Left renal pelvis (tissue), 4 donors: ENCODE measurements around the gene UBE2D1. TPM values are rescaled to one million over a fixed set of nuclear protein-coding genes. Genes with fewer than 3 reads are reported as not detected.

Experiments
- polyA plus RNA-seq, 4 donors: library from polyadenylated mRNA; unstranded; fragments of 120-200 nt; gene quantifications; one replicate each; pipeline ENCODE4 v1.2.1, GENCODE V29; 2013; ENCODE audit not compliant: insufficient read length in 4 of 4

The UBE2D1 gene
- polyA plus RNA-seq, 4 donors: 35.5 to 50.9 (median 39.8) TPM

Other genes starting within 250 kb of the UBE2D1 start
- 10 to 100 TPM in 1 of 4 donors, 1 to 10 TPM in 3; 3.7 to 10.4 (median 7.4) TPM for gene IPMK, start 67.1 kb upstream of the UBE2D1 start, polyA plus RNA-seq
- gene CISD1, start 65.8 kb upstream of the UBE2D1 start, polyA plus RNA-seq: 10 to 100 TPM; 16.6 to 56.2 (median 51.8) TPM
- 10 to 100 TPM; 44.7 to 81.1 (median 75.2) TPM for gene TFAM, start 50.4 kb downstream of the UBE2D1 start, polyA plus RNA-seq
- 10 to 100 TPM; 48.7 to 90.2 (median 84.7) TPM for gene BICC1, start 177.9 kb downstream of the UBE2D1 start, polyA plus RNA-seq